Psoas muscle (tissue), 8 donors: ENCODE results near the gene GNPTG. TPM values are rescaled to one million over a fixed set of nuclear protein-coding genes. Genes with fewer than 3 reads are reported as not detected.

Experiments
- ATAC-seq, 4 donors: fragments of 200-7000 bp; cut with Tn5 transposase; one replicate each; pipeline ENCODE4 v1.9.1; 2020; ENCODE audit warnings: moderate library complexity in 3 of 4, mild to moderate bottlenecking in 2 of 4
- DNase-seq, 2 donors: peaks; one replicate each; pipeline ENCODE4 v3.0.0-alpha.2; 2020
- H3K27ac ChIP-seq: fragments of 200-600 bp; one replicate; pipeline ENCODE4 v1.8.0; 2022
- H3K27me3 ChIP-seq, 3 donors: fragments of 200-600 bp in 1 of 3; one replicate each; pipeline versions ENCODE4 v1.6.1 to v1.8.0; 2013 to 2022; ENCODE audit warnings: low read length in 2 of 3, mild to moderate bottlenecking in 2 of 3, moderate library complexity in 1 of 3; ENCODE audit not compliant: insufficient read depth in 3 of 3
- H3K36me3 ChIP-seq, 2 donors: fragments of 200-600 bp in 1 of 2; one replicate each; pipeline versions ENCODE4 v1.6.1 to v1.8.0; 2013 to 2022; ENCODE audit warnings: low read depth in 1 of 2, mild to moderate bottlenecking in 1 of 2, moderate library complexity in 1 of 2; ENCODE audit not compliant: insufficient read depth in 1 of 2
- H3K4me1 ChIP-seq: fragments of 200-600 bp; one replicate; pipeline ENCODE4 v1.8.0; 2022
- H3K4me3 ChIP-seq: fragments of 200-600 bp; one replicate; pipeline ENCODE4 v1.8.0; 2022; ENCODE audit warnings: mild to moderate bottlenecking
- H3K9me3 ChIP-seq: fragments of 200-600 bp; one replicate; pipeline ENCODE4 v1.8.0; 2022
- WGBS, 3 donors: extraction: QIAGEN DNeasy Blood & Tissue Kit; methylation state at CpG; one replicate each; pipeline versions ENCODE4 v1.1.6 to v1.1.7; 2013; 5-methylcytosine and 5-hydroxymethylcytosine counted together
- intact Hi-C, 2 donors: fragments of 100-400 bp; cut with DNase I; formaldehyde crosslinking; loops; one replicate each; pipeline versions ENCODE4 v1.11.0 to v1.14.2; 2022
- polyA plus RNA-seq, 3 donors: library from polyadenylated mRNA; stranded (reverse); fragments of 200-250 nt; gene quantifications; one replicate each; pipeline ENCODE4 v1.2.3, GENCODE V29; 2013
- total RNA-seq, 4 donors: library from RNA; stranded (reverse); fragmentation: NEBNext Ultra II Directional in 2 of 4; extraction: Animal tissue kit (Norgen Biotek cat#: 25700) in 2 of 4; gene quantifications; one replicate each; pipeline versions ENCODE4 v1.2.1 to v1.2.4, GENCODE V29; 2021 to 2023
- TF ChIP-seq, protein P1 (sequence below): fragments of 200-600 bp; IDR thresholded peaks from one replicate; pipeline ENCODE4 v1.8.0; 2022; ENCODE audit warnings: antibody characterized with exemption
- donor health status: healthy with polysubstance abuse.
- donor health status: DM: no; HTN: no; CAD: no; lungs with moderate emphysema.
- donor health status: Bipolar disorder and iron deficiency.
- donor health status: healthy.
- donor health status: DM: yes; HTN: yes; CAD: no.
- donor health status: DM: no; HTN: no; CAD: no.
- donor health status: DM: no; HTN: no; CAD: no.
- donor health status: DM: yes; HTN: yes; CAD: no.

Gene GNPTG
- total and polyA plus RNA-seq, 7 donors = 27.9 to 36.6 (median 30.7) TPM

DNA sequence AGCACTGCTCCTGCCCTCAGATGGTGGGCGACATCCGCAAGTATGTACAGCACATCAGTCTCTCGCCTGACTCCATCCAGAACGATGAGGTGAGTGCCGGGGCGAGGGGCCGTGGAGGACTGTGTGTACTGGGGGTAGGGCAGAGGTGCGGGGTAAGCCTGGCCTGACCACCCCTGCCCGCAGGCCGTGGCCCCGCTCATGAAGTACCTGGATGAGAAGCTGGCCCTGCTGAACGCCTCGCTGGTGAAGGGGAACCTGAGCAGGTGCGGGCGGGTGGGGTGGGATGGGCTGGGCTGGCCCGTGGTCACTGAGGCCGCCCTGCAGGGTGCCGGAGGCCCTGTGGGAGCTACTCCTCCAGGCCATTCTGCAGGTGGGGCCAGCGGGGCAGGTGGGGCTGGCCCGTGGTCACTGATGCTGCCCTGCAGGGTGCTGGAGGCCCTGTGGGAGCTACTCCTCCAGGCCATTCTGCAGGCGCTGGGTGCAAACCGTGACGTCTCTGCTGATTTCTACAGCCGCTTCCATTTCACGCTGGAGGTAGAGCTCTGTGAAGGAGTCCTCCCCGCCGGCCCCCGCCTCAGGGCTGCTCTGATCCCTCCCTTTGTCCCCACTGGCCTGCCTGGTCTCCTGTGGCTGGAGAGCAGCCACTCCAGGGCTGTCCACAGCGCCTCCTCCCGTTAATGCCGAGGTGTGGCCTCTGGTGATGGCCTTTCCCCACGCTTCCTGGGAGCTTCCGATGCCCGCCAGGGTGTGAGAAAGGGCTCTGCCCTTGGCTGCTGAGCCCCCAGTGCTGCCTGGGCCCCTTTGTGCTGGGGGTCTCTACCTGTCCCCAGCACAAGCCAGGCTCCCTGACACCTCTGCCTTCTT, 5.1 kb upstream of the GNPTG start:
- WGBS, 3 donors = 62 to 67% (median 64%) methylated on average over 33 to 34 of the region's 34 CpGs
- Histone ChIP-seq H3K9me3 (no peaks in the 10 kb centered on the region), H3K4me3 (no peak overlapping the region), H3K27me3 (no peaks in the 10 kb centered on the region), H3K4me1 (peaks cover 15% of the 10 kb centered on the region), H3K36me3 (peaks cover 0 to 31% of the 10 kb centered on the region in 2 donors), H3K27ac (no peak overlapping the region)
- TF ChIP-seq, protein P1, sequence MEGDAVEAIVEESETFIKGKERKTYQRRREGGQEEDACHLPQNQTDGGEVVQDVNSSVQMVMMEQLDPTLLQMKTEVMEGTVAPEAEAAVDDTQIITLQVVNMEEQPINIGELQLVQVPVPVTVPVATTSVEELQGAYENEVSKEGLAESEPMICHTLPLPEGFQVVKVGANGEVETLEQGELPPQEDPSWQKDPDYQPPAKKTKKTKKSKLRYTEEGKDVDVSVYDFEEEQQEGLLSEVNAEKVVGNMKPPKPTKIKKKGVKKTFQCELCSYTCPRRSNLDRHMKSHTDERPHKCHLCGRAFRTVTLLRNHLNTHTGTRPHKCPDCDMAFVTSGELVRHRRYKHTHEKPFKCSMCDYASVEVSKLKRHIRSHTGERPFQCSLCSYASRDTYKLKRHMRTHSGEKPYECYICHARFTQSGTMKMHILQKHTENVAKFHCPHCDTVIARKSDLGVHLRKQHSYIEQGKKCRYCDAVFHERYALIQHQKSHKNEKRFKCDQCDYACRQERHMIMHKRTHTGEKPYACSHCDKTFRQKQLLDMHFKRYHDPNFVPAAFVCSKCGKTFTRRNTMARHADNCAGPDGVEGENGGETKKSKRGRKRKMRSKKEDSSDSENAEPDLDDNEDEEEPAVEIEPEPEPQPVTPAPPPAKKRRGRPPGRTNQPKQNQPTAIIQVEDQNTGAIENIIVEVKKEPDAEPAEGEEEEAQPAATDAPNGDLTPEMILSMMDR = no peak
- intact Hi-C loops = no loop called here
- DNase-seq = no peak
- no peak for ATAC-seq

DNA sequence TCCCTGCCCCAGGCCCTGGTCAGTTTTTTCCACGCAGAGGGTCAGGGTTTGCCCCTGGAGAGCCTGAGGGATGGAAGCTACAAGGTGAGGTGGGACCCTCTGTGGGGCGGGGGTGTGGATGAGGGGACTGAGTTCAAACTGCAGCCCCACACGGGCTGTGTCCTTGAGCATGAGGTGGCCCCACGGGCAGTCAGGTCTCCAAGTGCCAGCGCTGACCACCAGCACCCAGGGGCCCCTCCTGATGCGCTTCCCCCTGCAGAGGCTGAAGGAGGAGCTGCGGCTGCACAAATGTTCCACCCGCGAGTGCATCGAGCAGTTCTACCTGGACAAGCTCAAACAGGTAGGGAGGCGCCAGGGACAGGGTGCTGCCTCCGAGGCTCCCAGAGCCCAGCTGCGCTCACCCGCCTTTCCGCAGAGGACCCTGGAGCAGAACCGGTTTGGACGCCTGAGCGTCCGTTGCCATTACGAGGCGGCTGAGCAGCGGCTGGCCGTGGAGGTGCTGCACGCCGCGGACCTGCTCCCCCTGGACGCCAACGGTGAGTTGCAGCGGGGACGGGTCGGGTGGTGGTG, 4.4 kb upstream of the GNPTG start:
- Histone ChIP-seq H3K27ac (no peak overlapping the region), H3K9me3 (no peaks in the 10 kb centered on the region), H3K4me1 (peaks cover 15% of the 10 kb centered on the region), H3K27me3 (no peaks in the 10 kb centered on the region), H3K4me3 (no peak overlapping the region), H3K36me3 (peaks cover 0 to 31% of the 10 kb centered on the region in 2 donors)
- WGBS, 3 donors = 86 to 88% (median 87%) methylated on average over 26 to 31 of the region's 31 CpGs
- intact Hi-C loops = no loop called here
- DNase-seq (no peak), ATAC-seq (no peak)
- TF ChIP-seq, protein P1 = no peak

DNA sequence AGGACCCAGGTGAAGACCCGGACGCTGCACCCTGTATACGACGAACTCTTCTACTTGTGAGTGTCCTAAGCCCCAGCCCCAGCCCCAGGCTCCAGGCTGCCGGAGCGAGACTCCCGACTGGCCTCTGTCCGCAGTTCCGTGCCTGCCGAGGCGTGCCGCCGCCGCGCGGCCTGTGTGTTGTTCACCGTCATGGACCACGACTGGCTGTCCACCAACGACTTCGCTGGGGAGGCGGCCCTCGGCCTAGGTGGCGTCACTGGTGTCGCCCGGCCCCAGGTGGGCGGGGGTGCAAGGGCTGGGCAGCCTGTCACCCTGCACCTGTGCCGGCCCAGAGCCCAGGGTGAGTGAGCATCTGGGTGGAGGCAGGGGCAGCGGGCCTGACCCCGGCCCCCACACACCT, 3.8 kb upstream of the GNPTG start:
- TF ChIP-seq, protein P1 = no peak
- Histone ChIP-seq H3K4me3 (no peak overlapping the region), H3K9me3 (no peaks in the 10 kb centered on the region), H3K27ac (no peak overlapping the region), H3K27me3 (no peaks in the 10 kb centered on the region), H3K4me1 (peaks cover 21% of the 10 kb centered on the region), H3K36me3 (peaks cover 0 to 31% of the 10 kb centered on the region in 2 donors)
- intact Hi-C loops = no loop called here
- ATAC-seq = no peak
- 88 to 91% (median 89%) methylated on average over 29 of the region's 29 CpGs for WGBS, 3 donors
- no peak for DNase-seq

DNA sequence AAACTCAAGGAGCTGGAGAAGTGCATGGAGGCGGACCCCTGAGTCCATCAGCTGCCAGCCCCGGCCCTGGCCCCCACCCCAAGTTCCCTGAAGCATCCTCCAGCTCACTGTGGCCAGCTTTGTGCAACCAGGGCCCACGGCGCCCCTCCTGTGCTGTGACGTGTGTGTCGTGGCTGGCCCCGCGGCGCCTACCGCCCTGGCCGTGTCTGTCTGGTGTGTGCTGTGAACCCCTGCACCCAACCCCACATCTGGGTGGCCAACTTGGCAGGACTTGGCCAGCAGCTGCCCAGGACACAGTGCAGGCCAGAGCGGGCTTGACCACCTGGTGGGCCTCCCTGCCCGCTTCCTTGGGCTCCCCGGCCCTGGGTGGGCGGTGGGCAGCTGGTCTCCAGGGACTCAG, 3.3 kb upstream of the GNPTG start:
- Histone ChIP-seq H3K27ac (no peak overlapping the region), H3K27me3 (no peaks in the 10 kb centered on the region), H3K36me3 (peaks cover 0 to 31% of the 10 kb centered on the region in 2 donors), H3K4me3 (no peak overlapping the region), H3K9me3 (no peaks in the 10 kb centered on the region), H3K4me1 (peaks cover 24% of the 10 kb centered on the region)
- WGBS, 3 donors = 80 to 82% (median 81%) methylated on average over 15 of the region's 15 CpGs
- DNase-seq = no peak
- TF ChIP-seq, protein P1 = no peak
- no peak for ATAC-seq
- intact Hi-C loops = no loop called here
